GM12878 (cell line): ENCODE measurements around the gene GJA5. TPM values are rescaled to one million over a fixed set of nuclear protein-coding genes. Genes with fewer than 3 reads are reported as not detected.

ENCODE experiments used
- ATAC-seq: fragments of 200-7000 bp; cut with Tn5 transposase; 3 replicates; pipeline ENCODE4 v1.9.1; 2020; ENCODE audit warnings: mild to moderate bottlenecking, moderate library complexity
- BruUV-seq: library from RNA; stranded (reverse); fragments of 400-500 nt; replicated peaks from 2 replicates; lab custom pipeline; 2021; lab: Mats Ljungman, UMichigan
- CTCF ChIA-PET: fragments of 300-600 bp; sonication (Branson Sonifier 250); formaldehyde crosslinking; extraction: SDS; loops from one replicate; lab custom pipeline; 2021; ENCODE audit warnings: inconsistent platforms; lab: Yijun Ruan, JAX
- POLR2A ChIA-PET: fragments of 350-600 bp; formaldehyde crosslinking; extraction: SDS; loops from one replicate; lab custom pipeline; 2021; ENCODE audit warnings: inconsistent platforms; lab: Charles Lee
- RAD21 ChIA-PET: fragments of 300-600 bp; sonication (Branson Sonifier 250); formaldehyde crosslinking; loops from one replicate; lab custom pipeline; 2023; ENCODE audit warnings: antibody characterized with exemption; ENCODE audit not compliant: unreplicated experiment; lab: Charles Lee
- SMC1A ChIA-PET: fragments of 300-600 bp; sonication (Branson Sonifier 250); formaldehyde crosslinking; loops from one replicate; lab custom pipeline; 2023; ENCODE audit not compliant: unreplicated experiment, uncharacterized antibody; lab: Charles Lee
- DNase-seq: peaks from one replicate; pipeline ENCODE4 v3.0.0-alpha.2; 2011; ENCODE audit warnings: low read depth, low spot score
- FAIRE-seq: peaks from 3 replicates; lab custom pipeline; 2011; peaks lifted over from hg19 to GRCh38; lab: Jason Lieb, UNC
- H2AFZ ChIP-seq: 2 replicates; pipeline ENCODE4 v1.6.0; 2011; ENCODE audit warnings: low read depth, low read length, control low read depth; ENCODE audit not compliant: control insufficient read depth
- H3K27ac ChIP-seq: 2 replicates; pipeline ENCODE4 v1.5.1; 2011; ENCODE audit warnings: control low read depth; ENCODE audit not compliant: control insufficient read depth, insufficient read depth
- H3K27me3 ChIP-seq, 2 experiments: replicated peaks in 1 of 2; 2 replicates each; pipeline versions ENCODE4 v1.6.0 to v1.6.1; 2011; ENCODE audit warnings: low read length in 1 of 2; ENCODE audit not compliant: control insufficient read depth in 2 of 2, insufficient read depth in 2 of 2
- H3K36me3 ChIP-seq, 2 experiments: 2 replicates each; pipeline ENCODE4 v1.5.1; 2011; ENCODE audit warnings: low read length in 1 of 2; ENCODE audit not compliant: control insufficient read depth in 2 of 2, insufficient read depth in 2 of 2
- H3K4me1 ChIP-seq: 2 replicates; pipeline ENCODE4 v1.6.1; 2011; ENCODE audit warnings: mild to moderate bottlenecking, low read length, moderate library complexity, mixed read lengths; ENCODE audit not compliant: control insufficient read depth, insufficient read depth
- H3K4me2 ChIP-seq: 2 replicates; pipeline ENCODE4 v1.6.0; 2011; ENCODE audit warnings: control low read depth; ENCODE audit not compliant: control insufficient read depth, insufficient read depth
- H3K4me3 ChIP-seq: fragments of 200-600 bp; sonication (generic); 2 replicates; pipeline ENCODE4 v1.5.1; 2016
- H3K79me2 ChIP-seq: 2 replicates; pipeline ENCODE4 v1.6.0; 2011; ENCODE audit warnings: low read length; ENCODE audit not compliant: control insufficient read depth, insufficient read depth
- H3K9ac ChIP-seq: 2 replicates; pipeline ENCODE4 v1.8.0; 2011; ENCODE audit warnings: low read length, control low read depth, mixed read lengths; ENCODE audit not compliant: control insufficient read depth, insufficient read depth
- H3K9me3 ChIP-seq: replicated peaks from 3 replicates; pipeline ENCODE4 v1.5.1; 2011; ENCODE audit warnings: mild to moderate bottlenecking, low read length; ENCODE audit not compliant: control insufficient read depth, insufficient read depth
- H4K20me1 ChIP-seq: 2 replicates; pipeline ENCODE4 v1.6.0; 2011; ENCODE audit not compliant: control insufficient read depth, insufficient read depth
- CREM ChIP-seq: IDR thresholded peaks from 2 replicates; pipeline ENCODE4 v1.6.1; 2014; ENCODE audit warnings: antibody characterized with exemption, low read depth
- ESRRA ChIP-seq: IDR thresholded peaks from 2 replicates; pipeline ENCODE4 v1.6.1; 2012; ENCODE audit warnings: mild to moderate bottlenecking, low read length, improper control_type of control experiment
- MEF2A ChIP-seq: IDR thresholded peaks from 2 replicates; pipeline ENCODE4 v1.6.1; 2011; ENCODE audit warnings: low read depth, mild to moderate bottlenecking, low read length, moderate library complexity; ENCODE audit not compliant: insufficient read depth
- MYB ChIP-seq: fragments of 150-350 bp; IDR thresholded peaks from 2 replicates; pipeline ENCODE4 v1.6.1; 2014; ENCODE audit warnings: mild to moderate bottlenecking, low read depth, low read length, borderline replicate concordance
- NFYB ChIP-seq: IDR thresholded peaks from 2 replicates; pipeline ENCODE4 v1.6.1; 2011; ENCODE audit warnings: low read depth, mild to moderate bottlenecking, low read length, improper control_type of control experiment, moderate library complexity; ENCODE audit not compliant: insufficient read depth
- RUNX3 ChIP-seq: IDR thresholded peaks from 2 replicates; pipeline ENCODE4 v1.6.1; 2012; ENCODE audit warnings: low read length, inconsistent platforms
- SIX5 ChIP-seq: IDR thresholded peaks from 2 replicates; pipeline ENCODE4 v1.6.1; 2011; ENCODE audit warnings: mild to moderate bottlenecking, low read depth, low read length, moderate library complexity; ENCODE audit not compliant: severe bottlenecking
- SMARCA5 ChIP-seq: fragments of 450-650 bp; IDR thresholded peaks from 2 replicates; pipeline ENCODE4 v1.6.1; 2017; ENCODE audit warnings: mild to moderate bottlenecking
- SREBF2 ChIP-seq: IDR thresholded peaks from 2 replicates; pipeline ENCODE4 v1.6.1; 2012; ENCODE audit warnings: mild to moderate bottlenecking, low read length
- ZSCAN29 ChIP-seq: fragments of 450-650 bp; IDR thresholded peaks from 2 replicates; pipeline ENCODE4 v1.6.1; 2017; ENCODE audit warnings: mild to moderate bottlenecking, moderate library complexity
- WGBS: methylation state at CpG from one replicate; pipeline ENCODE4 v1.1.6; 2016; ENCODE audit warnings: low lambda C conversion rate; ENCODE audit not compliant: insufficient replicate concordance, insufficient coverage; ENCODE audit errors: missing lambda C conversion rate; 5-methylcytosine and 5-hydroxymethylcytosine counted together
- in situ Hi-C: fragments of 300-500 bp; cut with MboI; formaldehyde crosslinking; loops from 9 replicates; pipeline ENCODE4 v1.14.3; 2018; ENCODE audit warnings: mixed read lengths
- intact Hi-C: fragments of 100-400 bp; cut with micrococcal nuclease; formaldehyde crosslinking; loops from one replicate; pipeline ENCODE4 v1.14.2; 2022; ENCODE audit not compliant: unreplicated experiment
- polyA plus RNA-seq, 11 experiments: library from polyadenylated mRNA; depleted of rRNA in 4 of 11; unstranded in 6 of 11; stranded (reverse) in 5 of 11; fragments of >200 nt; fragmentation: Nextera tagmentation in 4 of 11; fragmentation: Illumina TruSeq in 1 of 11; extraction: Ambion mirVana in 4 of 11; extraction: Trizol in 1 of 11; gene quantifications; 1 replicate in 1 of 11; 2 replicates in 10 of 11; pipeline versions ENCODE4 v1.2.1 to v1.2.3, GENCODE V29; 2011 to 2016; ENCODE audit warnings: inconsistent platforms in 2 of 11, missing spikeins in 2 of 11, low read depth in 1 of 11
- total RNA-seq, 4 experiments: library from RNA; depleted of rRNA in 3 of 4; stranded (reverse); fragments of >200 nt in 3 of 4; fragmentation: Illumina TruSeq in 1 of 4; extraction: Trizol in 1 of 4; gene quantifications; 2 replicates each; pipeline versions ENCODE4 v1.2.1 to v1.2.3, GENCODE V29; 2013 to 2021
- TF ChIP-seq, protein P1 (sequence below): fragments of 450-650 bp; IDR thresholded peaks from 2 replicates; pipeline ENCODE4 v1.6.1; 2016; ENCODE audit warnings: mild to moderate bottlenecking
- TF ChIP-seq, protein P2 (sequence below): fragments of 450-650 bp; IDR thresholded peaks from 2 replicates; pipeline ENCODE4 v1.6.1; 2017; ENCODE audit warnings: low read depth, mild to moderate bottlenecking, moderate library complexity
- TF ChIP-seq, protein P3 (sequence below): fragments of 450-650 bp; formaldehyde crosslinking; IDR thresholded peaks from 2 replicates; pipeline ENCODE4 v1.4.0; 2020; ENCODE audit warnings: mild to moderate bottlenecking, moderate library complexity
- TF ChIP-seq, protein P4 (sequence below): fragments of 450-650 bp; IDR thresholded peaks from 2 replicates; pipeline ENCODE4 v1.6.1; 2017; ENCODE audit warnings: mild to moderate bottlenecking, moderate library complexity

The GJA5 gene
- total and polyA plus RNA-seq, 10 of the 15 experiments (the other 5 are each of a cell fraction or from before 2014, with no cell fraction given), result not detected

DNA sequence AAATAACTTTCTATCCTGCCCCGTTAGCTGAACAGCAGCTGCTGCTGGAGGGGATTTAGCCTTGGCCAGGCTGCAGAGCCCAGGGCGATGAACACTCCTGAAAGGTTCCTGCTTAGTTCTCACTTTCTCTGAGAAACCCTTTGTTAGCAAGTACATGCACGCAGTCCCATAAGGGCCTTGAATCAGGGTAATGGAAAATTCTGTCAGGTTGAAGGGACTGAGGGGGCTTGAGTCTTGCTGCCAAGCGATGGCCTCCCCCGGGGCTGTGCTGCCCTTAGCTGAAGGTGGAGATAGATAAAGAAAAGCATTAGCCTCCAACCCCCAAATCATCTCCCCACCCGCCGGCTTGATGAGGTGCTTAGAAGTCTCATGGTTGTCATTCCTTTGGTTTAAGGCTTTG lies 7.9 kb downstream of the GJA5 start:
- Histone ChIP-seq H3K36me3 (no peaks in the 10 kb centered on the region), H3K27ac (no peak overlapping the region), H3K9ac (no peak overlapping the region), H3K27me3 (no peaks in the 10 kb centered on the region), H3K79me2 (no peaks in the 10 kb centered on the region), H3K9me3 (no peaks in the 10 kb centered on the region), H3K4me2 (no peak overlapping the region), H2AFZ (no peak overlapping the region), H3K4me1 (no peaks in the 10 kb centered on the region), H4K20me1 (no peaks in the 10 kb centered on the region), H3K4me3 (no peak overlapping the region)
- FAIRE-seq, result no peak
- CTCF ChIA-PET, result no interaction called here
- in situ Hi-C loops, result no loop called here
- no peak for ATAC-seq
- RAD21 ChIA-PET, result interaction anchor here (0.6 kb wide), 1 partner anchor 586 kb away, joined by 4 read pairs; no protein-coding TSS in a partner anchor
- SMC1A ChIA-PET, result no interaction called here
- TF ChIP-seq, protein P1, sequence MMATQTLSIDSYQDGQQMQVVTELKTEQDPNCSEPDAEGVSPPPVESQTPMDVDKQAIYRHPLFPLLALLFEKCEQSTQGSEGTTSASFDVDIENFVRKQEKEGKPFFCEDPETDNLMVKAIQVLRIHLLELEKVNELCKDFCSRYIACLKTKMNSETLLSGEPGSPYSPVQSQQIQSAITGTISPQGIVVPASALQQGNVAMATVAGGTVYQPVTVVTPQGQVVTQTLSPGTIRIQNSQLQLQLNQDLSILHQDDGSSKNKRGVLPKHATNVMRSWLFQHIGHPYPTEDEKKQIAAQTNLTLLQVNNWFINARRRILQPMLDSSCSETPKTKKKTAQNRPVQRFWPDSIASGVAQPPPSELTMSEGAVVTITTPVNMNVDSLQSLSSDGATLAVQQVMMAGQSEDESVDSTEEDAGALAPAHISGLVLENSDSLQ, result no peak
- TF ChIP-seq, protein P2, sequence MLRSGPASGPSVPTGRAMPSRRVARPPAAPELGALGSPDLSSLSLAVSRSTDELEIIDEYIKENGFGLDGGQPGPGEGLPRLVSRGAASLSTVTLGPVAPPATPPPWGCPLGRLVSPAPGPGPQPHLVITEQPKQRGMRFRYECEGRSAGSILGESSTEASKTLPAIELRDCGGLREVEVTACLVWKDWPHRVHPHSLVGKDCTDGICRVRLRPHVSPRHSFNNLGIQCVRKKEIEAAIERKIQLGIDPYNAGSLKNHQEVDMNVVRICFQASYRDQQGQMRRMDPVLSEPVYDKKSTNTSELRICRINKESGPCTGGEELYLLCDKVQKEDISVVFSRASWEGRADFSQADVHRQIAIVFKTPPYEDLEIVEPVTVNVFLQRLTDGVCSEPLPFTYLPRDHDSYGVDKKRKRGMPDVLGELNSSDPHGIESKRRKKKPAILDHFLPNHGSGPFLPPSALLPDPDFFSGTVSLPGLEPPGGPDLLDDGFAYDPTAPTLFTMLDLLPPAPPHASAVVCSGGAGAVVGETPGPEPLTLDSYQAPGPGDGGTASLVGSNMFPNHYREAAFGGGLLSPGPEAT, result no peak
- TF ChIP-seq RUNX3, result no peak
- TF ChIP-seq SREBF2, result no peak
- TF ChIP-seq, protein P3, sequence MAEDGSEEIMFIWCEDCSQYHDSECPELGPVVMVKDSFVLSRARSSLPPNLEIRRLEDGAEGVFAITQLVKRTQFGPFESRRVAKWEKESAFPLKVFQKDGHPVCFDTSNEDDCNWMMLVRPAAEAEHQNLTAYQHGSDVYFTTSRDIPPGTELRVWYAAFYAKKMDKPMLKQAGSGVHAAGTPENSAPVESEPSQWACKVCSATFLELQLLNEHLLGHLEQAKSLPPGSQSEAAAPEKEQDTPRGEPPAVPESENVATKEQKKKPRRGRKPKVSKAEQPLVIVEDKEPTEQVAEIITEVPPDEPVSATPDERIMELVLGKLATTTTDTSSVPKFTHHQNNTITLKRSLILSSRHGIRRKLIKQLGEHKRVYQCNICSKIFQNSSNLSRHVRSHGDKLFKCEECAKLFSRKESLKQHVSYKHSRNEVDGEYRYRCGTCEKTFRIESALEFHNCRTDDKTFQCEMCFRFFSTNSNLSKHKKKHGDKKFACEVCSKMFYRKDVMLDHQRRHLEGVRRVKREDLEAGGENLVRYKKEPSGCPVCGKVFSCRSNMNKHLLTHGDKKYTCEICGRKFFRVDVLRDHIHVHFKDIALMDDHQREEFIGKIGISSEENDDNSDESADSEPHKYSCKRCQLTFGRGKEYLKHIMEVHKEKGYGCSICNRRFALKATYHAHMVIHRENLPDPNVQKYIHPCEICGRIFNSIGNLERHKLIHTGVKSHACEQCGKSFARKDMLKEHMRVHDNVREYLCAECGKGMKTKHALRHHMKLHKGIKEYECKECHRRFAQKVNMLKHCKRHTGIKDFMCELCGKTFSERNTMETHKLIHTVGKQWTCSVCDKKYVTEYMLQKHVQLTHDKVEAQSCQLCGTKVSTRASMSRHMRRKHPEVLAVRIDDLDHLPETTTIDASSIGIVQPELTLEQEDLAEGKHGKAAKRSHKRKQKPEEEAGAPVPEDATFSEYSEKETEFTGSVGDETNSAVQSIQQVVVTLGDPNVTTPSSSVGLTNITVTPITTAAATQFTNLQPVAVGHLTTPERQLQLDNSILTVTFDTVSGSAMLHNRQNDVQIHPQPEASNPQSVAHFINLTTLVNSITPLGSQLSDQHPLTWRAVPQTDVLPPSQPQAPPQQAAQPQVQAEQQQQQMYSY (CRISPR knock-in tag), result no peak
- no peak for TF ChIP-seq MEF2A
- TF ChIP-seq SIX5, result no peak
- no peak for TF ChIP-seq ESRRA
- no peak for TF ChIP-seq MYB
- no peak for TF ChIP-seq SMARCA5
- TF ChIP-seq, protein P4, sequence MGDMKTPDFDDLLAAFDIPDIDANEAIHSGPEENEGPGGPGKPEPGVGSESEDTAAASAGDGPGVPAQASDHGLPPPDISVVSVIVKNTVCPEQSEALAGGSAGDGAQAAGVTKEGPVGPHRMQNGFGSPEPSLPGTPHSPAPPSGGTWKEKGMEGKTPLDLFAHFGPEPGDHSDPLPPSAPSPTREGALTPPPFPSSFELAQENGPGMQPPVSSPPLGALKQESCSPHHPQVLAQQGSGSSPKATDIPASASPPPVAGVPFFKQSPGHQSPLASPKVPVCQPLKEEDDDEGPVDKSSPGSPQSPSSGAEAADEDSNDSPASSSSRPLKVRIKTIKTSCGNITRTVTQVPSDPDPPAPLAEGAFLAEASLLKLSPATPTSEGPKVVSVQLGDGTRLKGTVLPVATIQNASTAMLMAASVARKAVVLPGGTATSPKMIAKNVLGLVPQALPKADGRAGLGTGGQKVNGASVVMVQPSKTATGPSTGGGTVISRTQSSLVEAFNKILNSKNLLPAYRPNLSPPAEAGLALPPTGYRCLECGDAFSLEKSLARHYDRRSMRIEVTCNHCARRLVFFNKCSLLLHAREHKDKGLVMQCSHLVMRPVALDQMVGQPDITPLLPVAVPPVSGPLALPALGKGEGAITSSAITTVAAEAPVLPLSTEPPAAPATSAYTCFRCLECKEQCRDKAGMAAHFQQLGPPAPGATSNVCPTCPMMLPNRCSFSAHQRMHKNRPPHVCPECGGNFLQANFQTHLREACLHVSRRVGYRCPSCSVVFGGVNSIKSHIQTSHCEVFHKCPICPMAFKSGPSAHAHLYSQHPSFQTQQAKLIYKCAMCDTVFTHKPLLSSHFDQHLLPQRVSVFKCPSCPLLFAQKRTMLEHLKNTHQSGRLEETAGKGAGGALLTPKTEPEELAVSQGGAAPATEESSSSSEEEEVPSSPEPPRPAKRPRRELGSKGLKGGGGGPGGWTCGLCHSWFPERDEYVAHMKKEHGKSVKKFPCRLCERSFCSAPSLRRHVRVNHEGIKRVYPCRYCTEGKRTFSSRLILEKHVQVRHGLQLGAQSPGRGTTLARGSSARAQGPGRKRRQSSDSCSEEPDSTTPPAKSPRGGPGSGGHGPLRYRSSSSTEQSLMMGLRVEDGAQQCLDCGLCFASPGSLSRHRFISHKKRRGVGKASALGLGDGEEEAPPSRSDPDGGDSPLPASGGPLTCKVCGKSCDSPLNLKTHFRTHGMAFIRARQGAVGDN, result no peak
- no peak for TF ChIP-seq ZSCAN29
- no peak for TF ChIP-seq CREM
- TF ChIP-seq NFYB, result no peak
- POLR2A ChIA-PET, result no interaction called here
- intact Hi-C loops, result no loop called here
- BruUV-seq, result no TSS peak
- 59% methylated on average over 7 of the region's 7 CpGs for WGBS
- no peak for DNase-seq
